HG02840 (cell line): ENCODE measurements around the gene RPP30.
"Not testable (repeated sequence)": the region's sequence is repeated elsewhere in the genome, so short reads cannot be mapped to it uniquely, and the experiment has no call there.

Experiments
- ATAC-seq: cut with Tn5 transposase; IDR thresholded peaks from one replicate; pipeline ENCODE4 v1.9.1; 2021; ENCODE audit warnings: mild to moderate bottlenecking, moderate library complexity, moderate number of reproducible peaks; ENCODE audit not compliant: unreplicated experiment, low FRiP score

The RPP30 gene

GRCh38 chr10:90937645-90938258, 66.0 kb downstream of the RPP30 start:
- no peak for ATAC-seq

GRCh38 chr10:90939116-90939515, 67.3 kb downstream of the RPP30 start:
- no peak for ATAC-seq

GRCh38 chr10:90939648-90940047, 67.9 kb downstream of the RPP30 start:
- no peak for ATAC-seq

- not testable (repeated sequence) for ATAC-seq
These were observed 71.2 kb downstream of the RPP30 start for GRCh38 chr10:90942980-90943379.

- no peak for ATAC-seq
These were observed 73.0 kb downstream of the RPP30 start for GRCh38 chr10:90944749-90945148.

- no peak for ATAC-seq
These were observed 73.8 kb downstream of the RPP30 start for GRCh38 chr10:90945491-90946070.

GRCh38 chr10:90947030-90947960, 75.5 kb downstream of the RPP30 start:
- ATAC-seq, result no peak
